Astrocyte (in vitro differentiated cells and primary cell): ENCODE data around the gene ZNF407. TPM values are rescaled to one million over a fixed set of nuclear protein-coding genes. Genes with fewer than 3 reads are reported as not detected.

ENCODE experiments used
- DNase-seq: peaks from one replicate; pipeline ENCODE4 v3.0.0-alpha.2; 2010; ENCODE audit warnings: low read depth
- FAIRE-seq: peaks from 2 replicates; lab custom pipeline; 2011; peaks lifted over from hg19 to GRCh38; lab: Jason Lieb, UNC
- H2AFZ ChIP-seq: 2 replicates; pipeline ENCODE4 v1.6.0; 2012; ENCODE audit warnings: low read depth, low read length, inconsistent platforms
- H3K27ac ChIP-seq: 2 replicates; pipeline ENCODE4 v1.5.1; 2011; ENCODE audit warnings: low read depth, low read length, inconsistent platforms
- H3K27me3 ChIP-seq: 2 replicates; pipeline ENCODE4 v1.6.0; 2011; ENCODE audit warnings: low read length, inconsistent platforms; ENCODE audit not compliant: insufficient read depth
- H3K36me3 ChIP-seq: 2 replicates; pipeline ENCODE4 v1.5.1; 2011; ENCODE audit warnings: low read length, inconsistent platforms; ENCODE audit not compliant: insufficient read depth
- H3K4me1 ChIP-seq: 2 replicates; pipeline ENCODE4 v1.5.1; 2011; ENCODE audit warnings: low read length, inconsistent platforms; ENCODE audit not compliant: insufficient read depth
- H3K4me2 ChIP-seq: 2 replicates; pipeline ENCODE4 v1.6.0; 2012; ENCODE audit warnings: low read length, inconsistent platforms
- H3K4me3 ChIP-seq: 2 replicates; pipeline ENCODE4 v1.5.1; 2011; ENCODE audit warnings: low read depth, mild to moderate bottlenecking, low read length, inconsistent platforms; ENCODE audit not compliant: insufficient read depth
- H3K79me2 ChIP-seq: 2 replicates; pipeline ENCODE4 v1.6.0; 2012; ENCODE audit warnings: mild to moderate bottlenecking, low read length, inconsistent platforms; ENCODE audit not compliant: insufficient read depth
- H3K9ac ChIP-seq: 2 replicates; pipeline ENCODE4 v1.6.0; 2012; ENCODE audit warnings: mild to moderate bottlenecking, low read length, inconsistent platforms
- H3K9me3 ChIP-seq: 2 replicates; pipeline ENCODE4 v1.5.1; 2012; ENCODE audit warnings: low read depth, mild to moderate bottlenecking, low read length, inconsistent platforms; ENCODE audit not compliant: insufficient read depth
- H4K20me1 ChIP-seq: 2 replicates; pipeline ENCODE4 v1.6.0; 2012; ENCODE audit warnings: low read length, inconsistent platforms; ENCODE audit not compliant: insufficient read depth
- H3K27ac Mint-ChIP-seq: one replicate; pipeline ENCODE4 v1.8.0; 2021; ENCODE audit warnings: mild to moderate bottlenecking, mixed read lengths; ENCODE audit not compliant: unreplicated experiment
- H3K27me3 Mint-ChIP-seq: one replicate; pipeline ENCODE4 v1.8.0; 2021; ENCODE audit warnings: low read depth, mixed read lengths; ENCODE audit not compliant: unreplicated experiment
- H3K36me3 Mint-ChIP-seq: one replicate; pipeline ENCODE4 v1.8.0; 2021; ENCODE audit warnings: low read depth, mixed read lengths; ENCODE audit not compliant: unreplicated experiment
- H3K4me1 Mint-ChIP-seq: one replicate; pipeline ENCODE4 v1.8.0; 2021; ENCODE audit warnings: low read depth, mixed read lengths; ENCODE audit not compliant: unreplicated experiment
- H3K4me3 Mint-ChIP-seq: one replicate; pipeline ENCODE4 v1.8.0; 2021; ENCODE audit warnings: mild to moderate bottlenecking, moderate library complexity, mixed read lengths; ENCODE audit not compliant: unreplicated experiment
- H3K9me3 Mint-ChIP-seq: one replicate; pipeline ENCODE4 v1.8.0; 2021; ENCODE audit warnings: mild to moderate bottlenecking, mixed read lengths; ENCODE audit not compliant: unreplicated experiment
- CTCF ChIP-seq: IDR thresholded peaks from 2 replicates; pipeline ENCODE4 v1.5.1; 2011; ENCODE audit warnings: low read depth, mild to moderate bottlenecking, inconsistent platforms, low read length, moderate library complexity; ENCODE audit not compliant: insufficient read depth
- EZH2 ChIP-seq: IDR thresholded peaks from 2 replicates; pipeline ENCODE4 v1.6.1; 2012; ENCODE audit warnings: mild to moderate bottlenecking, low read length, inconsistent platforms; ENCODE audit not compliant: insufficient read depth
- total RNA-seq: library from RNA; stranded (reverse); gene quantifications from 2 replicates; pipeline ENCODE4 v1.2.1, GENCODE V29; 2021

ZNF407 gene
- total RNA-seq, 1 donor from 2014 or later, result 13.8 TPM

- no peak overlapping the region for H2AFZ ChIP-seq
- H3K27me3 ChIP-seq, result no peaks in the 10 kb centered on the region
- no peaks in the 10 kb centered on the region for H3K36me3 ChIP-seq
- DNase-seq, result no peak
- H3K79me2 ChIP-seq, result no peaks in the 10 kb centered on the region
- H3K4me2 ChIP-seq, result no peak overlapping the region
- Mint-ChIP-seq H3K4me1 (peaks cover 1% of the 10 kb centered on the region), H3K36me3 (no peaks in the 10 kb centered on the region), H3K27ac (no peak overlapping the region), H3K27me3 (no peaks in the 10 kb centered on the region), H3K4me3 (no peak overlapping the region), H3K9me3 (no peaks in the 10 kb centered on the region)
- H3K9ac ChIP-seq, result no peak overlapping the region
- no peaks in the 10 kb centered on the region for H4K20me1 ChIP-seq
- H3K27ac ChIP-seq, result no peak overlapping the region
- H3K9me3 ChIP-seq, result no peaks in the 10 kb centered on the region
- H3K4me1 ChIP-seq, result no peaks in the 10 kb centered on the region
- TF ChIP-seq CTCF, result no peak
- no peak overlapping the region for H3K4me3 ChIP-seq
- FAIRE-seq, result no peak
Observed at GRCh38 chr18:74914052-74914591, 316.5 kb downstream of the ZNF407 start.

- no peaks in the 10 kb centered on the region for H3K36me3 ChIP-seq
- no peaks in the 10 kb centered on the region for H3K27me3 Mint-ChIP-seq
- no peak overlapping the region for H3K27ac Mint-ChIP-seq
- peaks cover 2% of the 10 kb centered on the region for H3K36me3 Mint-ChIP-seq
- no peak for FAIRE-seq
- H4K20me1 ChIP-seq, result no peaks in the 10 kb centered on the region
- no peak overlapping the region for H3K4me3 Mint-ChIP-seq
- H3K4me2 ChIP-seq, result no peak overlapping the region
- no peaks in the 10 kb centered on the region for H3K9me3 Mint-ChIP-seq
- no peak overlapping the region for H3K27ac ChIP-seq
- no peak overlapping the region for H3K9ac ChIP-seq
- H3K27me3 ChIP-seq, result no peaks in the 10 kb centered on the region
- H3K79me2 ChIP-seq, result no peaks in the 10 kb centered on the region
- H3K9me3 ChIP-seq, result no peaks in the 10 kb centered on the region
- TF ChIP-seq EZH2, result no peak
- TF ChIP-seq CTCF, result no peak
- peaks cover 1% of the 10 kb centered on the region for H3K4me1 Mint-ChIP-seq
- no peak overlapping the region for H2AFZ ChIP-seq
- DNase-seq, result no peak
- H3K4me3 ChIP-seq, result no peak overlapping the region
- H3K4me1 ChIP-seq, result no peaks in the 10 kb centered on the region
Observed at GRCh38 chr18:74914648-74915047, 317.0 kb downstream of the ZNF407 start.

- Mint-ChIP-seq H3K27me3 (no peaks in the 10 kb centered on the region), H3K4me1 (peaks cover 1% of the 10 kb centered on the region), H3K4me3 (no peak overlapping the region), H3K27ac (no peak overlapping the region), H3K9me3 (no peaks in the 10 kb centered on the region), H3K36me3 (peaks cover 2% of the 10 kb centered on the region)
- Histone ChIP-seq H3K79me2 (no peaks in the 10 kb centered on the region), H3K27me3 (no peaks in the 10 kb centered on the region), H3K9ac (no peak overlapping the region), H3K4me2 (no peak overlapping the region), H3K4me3 (no peak overlapping the region), H2AFZ (no peak overlapping the region), H3K4me1 (no peaks in the 10 kb centered on the region), H3K27ac (no peak overlapping the region), H4K20me1 (no peaks in the 10 kb centered on the region), H3K36me3 (no peaks in the 10 kb centered on the region), H3K9me3 (no peaks in the 10 kb centered on the region)
- TF ChIP-seq CTCF (no peak), EZH2 (no peak)
- no peak for FAIRE-seq
- no peak for DNase-seq
Observed at GRCh38 chr18:74916773-74917393, 319.2 kb downstream of the ZNF407 start.
